Neural progenitor cell (in vitro differentiated cells): ENCODE data around the gene CD79A.

Experiments used
- CTCF ChIP-seq: fragments of 200-600 bp; sonication (generic); IDR thresholded peaks from 2 replicates; pipeline ENCODE4 v1.5.1; 2017; ENCODE audit warnings: antibody characterized with exemption, mild to moderate bottlenecking
- EZH2 ChIP-seq: fragments of 200-600 bp; sonication (generic); IDR thresholded peaks from 2 replicates; pipeline ENCODE4 v1.6.1; 2017; ENCODE audit warnings: antibody characterized with exemption, mild to moderate bottlenecking, moderate library complexity
- EZH2phosphoT487 ChIP-seq: fragments of 200-600 bp; sonication (generic); IDR thresholded peaks from 2 replicates; pipeline ENCODE4 v1.6.1; 2017; ENCODE audit warnings: antibody characterized with exemption

GRCh38 chr19:41896581-41896942 lies 19.5 kb downstream of the CD79A start:
- TF ChIP-seq CTCF: no peak
- TF ChIP-seq EZH2: no peak
- TF ChIP-seq EZH2phosphoT487: no peak
